ENCODE results near the gene PCDHB12.
"Not testable (repeated sequence)": the region's sequence is repeated elsewhere in the genome, so short reads cannot be mapped to it uniquely, and the experiment has no call there.

PCDHB12 gene

DNA sequence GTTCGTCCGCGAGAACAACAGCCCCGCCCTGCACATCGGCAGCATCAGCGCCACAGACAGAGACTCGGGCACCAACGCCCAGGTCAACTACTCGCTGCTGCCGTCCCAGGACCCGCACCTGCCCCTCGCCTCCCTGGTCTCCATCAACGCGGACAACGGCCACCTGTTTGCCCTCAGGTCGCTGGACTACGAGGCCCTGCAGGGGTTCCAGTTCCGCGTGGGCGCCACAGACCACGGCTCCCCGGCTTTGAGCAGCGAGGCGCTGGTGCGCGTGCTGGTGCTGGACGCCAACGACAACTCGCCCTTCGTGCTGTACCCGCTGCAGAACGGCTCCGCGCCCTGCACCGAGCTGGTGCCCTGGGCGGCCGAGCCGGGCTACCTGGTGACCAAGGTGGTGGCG, 1.8 kb downstream of the PCDHB12 start:
- not testable (repeated sequence) for DNase-seq (ENCODE audit: low spot score)

DNA sequence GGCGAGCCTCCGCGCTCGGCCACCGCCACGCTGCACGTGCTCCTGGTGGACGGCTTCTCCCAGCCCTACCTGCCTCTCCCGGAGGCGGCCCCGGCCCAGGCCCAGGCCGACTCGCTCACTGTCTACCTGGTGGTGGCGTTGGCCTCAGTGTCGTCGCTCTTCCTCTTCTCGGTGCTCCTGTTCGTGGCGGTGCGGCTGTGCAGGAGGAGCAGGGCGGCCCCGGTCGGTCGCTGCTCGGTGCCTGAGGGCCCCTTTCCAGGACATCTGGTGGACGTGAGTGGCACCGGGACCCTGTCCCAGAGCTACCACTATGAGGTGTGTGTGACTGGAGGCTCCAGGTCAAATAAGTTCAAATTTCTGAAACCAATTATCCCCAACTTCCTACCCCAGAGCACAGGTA, 2.3 kb downstream of the PCDHB12 start:
- DNase-seq (ENCODE audit: low spot score) = not testable (repeated sequence)

DNA sequence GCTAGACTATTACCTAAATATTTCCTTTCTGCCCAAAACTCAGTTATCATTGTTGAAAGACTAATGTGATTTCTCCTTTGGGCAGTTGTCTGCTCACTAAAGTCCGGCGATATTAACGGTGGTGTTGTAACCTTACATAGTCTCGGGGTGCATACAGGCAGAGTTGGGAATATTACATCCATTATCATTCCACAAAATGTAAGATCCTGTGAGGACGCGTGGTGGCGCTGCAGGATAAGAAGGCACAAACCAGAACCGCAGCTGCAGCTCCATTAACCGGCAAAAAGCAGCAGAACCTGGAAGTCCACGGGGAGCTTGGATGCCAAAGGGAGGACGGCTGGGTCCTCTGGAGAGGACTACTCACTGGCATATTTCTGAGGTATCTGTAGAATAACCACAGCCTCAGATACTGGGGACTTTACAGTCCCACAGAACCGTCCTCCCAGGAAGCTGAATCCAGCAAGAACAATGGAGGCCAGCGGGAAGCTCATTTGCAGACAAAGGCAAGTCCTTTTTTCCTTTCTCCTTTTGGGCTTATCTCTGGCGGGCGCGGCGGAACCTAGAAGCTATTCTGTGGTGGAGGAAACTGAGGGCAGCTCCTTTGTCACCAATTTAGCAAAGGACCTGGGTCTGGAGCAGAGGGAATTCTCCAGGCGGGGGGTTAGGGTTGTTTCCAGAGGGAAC, 5.3 kb downstream of the PCDHB12 start, which contains the start of gene PCDHB13:
TSS of gene PCDHB13 (plus strand) at position 264 of the 684 bp plus-strand sequence. CDS start at position 469, 205 bp downstream.
- peak; percentile 31 for DNase-seq (ENCODE audit: low spot score)

DNA sequence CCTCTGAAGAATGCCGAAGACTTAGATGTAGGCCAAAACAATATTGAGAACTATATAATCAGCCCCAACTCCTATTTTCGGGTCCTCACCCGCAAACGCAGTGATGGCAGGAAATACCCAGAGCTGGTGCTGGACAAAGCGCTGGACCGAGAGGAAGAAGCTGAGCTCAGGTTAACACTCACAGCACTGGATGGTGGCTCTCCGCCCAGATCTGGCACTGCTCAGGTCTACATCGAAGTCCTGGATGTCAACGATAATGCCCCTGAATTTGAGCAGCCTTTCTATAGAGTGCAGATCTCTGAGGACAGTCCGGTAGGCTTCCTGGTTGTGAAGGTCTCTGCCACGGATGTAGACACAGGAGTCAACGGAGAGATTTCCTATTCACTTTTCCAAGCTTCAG, 6.1 kb downstream of the PCDHB12 start:
- DNase-seq (ENCODE audit: low spot score) = not testable (repeated sequence)

GRCh38 chr5:141215504-141215903, 7.0 kb downstream of the PCDHB12 start:
- not testable (repeated sequence) for DNase-seq (ENCODE audit: low spot score)

- DNase-seq (ENCODE audit: low spot score) = not testable (repeated sequence)
Observed at GRCh38 chr5:141216035-141216434, 7.5 kb downstream of the PCDHB12 start.

DNA sequence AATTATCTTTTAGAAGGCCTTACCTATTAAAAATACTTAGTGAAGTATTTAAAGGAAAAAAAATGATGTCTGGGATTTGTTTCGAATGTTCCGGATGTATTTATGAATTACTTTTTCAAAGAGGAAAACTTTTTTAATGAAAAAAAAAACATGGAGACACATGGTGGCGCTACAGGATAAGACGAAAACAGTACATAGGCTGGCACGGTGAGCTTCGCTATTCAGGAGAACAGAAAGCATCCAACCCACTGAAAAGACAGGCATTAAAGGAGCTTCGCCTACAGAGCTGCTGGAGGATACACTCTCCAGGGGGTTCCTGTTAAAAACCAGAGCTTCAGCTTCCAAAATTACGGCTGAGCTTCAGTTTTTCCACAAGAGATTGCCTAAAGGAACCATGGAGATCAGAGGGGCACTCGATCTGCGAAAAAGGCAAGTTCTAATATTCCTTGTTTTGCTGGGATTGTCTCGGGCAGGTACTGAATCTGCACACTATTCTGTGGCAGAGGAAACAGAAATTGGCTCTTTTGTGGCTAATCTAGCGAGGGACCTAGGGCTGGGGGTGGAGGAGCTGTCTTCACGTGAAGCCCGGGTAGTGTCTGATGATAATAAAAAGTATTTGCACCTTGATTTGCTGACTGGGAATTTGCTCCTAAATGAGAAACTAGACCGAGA, 14.7 kb downstream of the PCDHB12 start, which contains the start of gene PCDHB14:
TSS of gene PCDHB14 (plus strand) at position 232 of the 672 bp plus-strand sequence. CDS start at position 395, 163 bp downstream.
- DNase-seq (ENCODE audit: low spot score) = peak; percentile 34

- not testable (repeated sequence) for DNase-seq (ENCODE audit: low spot score)
Observed at GRCh38 chr5:141224844-141225243, 16.3 kb downstream of the PCDHB12 start.

- not testable (repeated sequence) for DNase-seq (ENCODE audit: low spot score)
Observed at GRCh38 chr5:141225421-141225820, 16.9 kb downstream of the PCDHB12 start.

DNA sequence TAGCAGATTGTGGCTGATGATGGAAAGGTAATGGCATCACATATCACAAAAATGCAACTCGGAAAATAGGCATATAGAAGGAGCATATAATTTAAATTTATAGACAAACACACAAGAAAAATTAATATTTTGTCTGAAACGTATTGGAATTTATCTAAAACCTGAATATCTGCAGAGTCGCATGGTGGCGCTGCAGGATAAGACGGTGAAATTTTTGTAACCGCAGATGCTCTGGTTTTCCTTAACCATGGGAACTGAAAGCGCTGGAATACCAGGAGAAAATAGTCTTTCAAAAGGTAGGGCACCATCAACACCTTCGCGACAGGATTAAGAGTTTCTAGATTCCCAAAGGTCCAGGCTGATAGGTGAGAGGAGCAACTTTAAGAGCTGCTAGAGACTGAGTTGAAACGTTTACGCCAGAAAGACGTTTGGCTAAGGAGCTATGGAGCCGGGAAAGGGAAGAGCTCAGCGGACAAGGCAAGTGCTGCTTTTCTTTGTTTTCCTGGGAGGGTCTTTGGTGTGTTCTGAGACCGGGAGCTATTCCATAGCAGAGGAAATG, 25.7 kb downstream of the PCDHB12 start:
- no peak for DNase-seq (ENCODE audit: low spot score)

- DNase-seq (ENCODE audit: low spot score) = not testable (repeated sequence)
Observed at GRCh38 chr5:141235922-141236321, 27.4 kb downstream of the PCDHB12 start.

- no peak for DNase-seq (ENCODE audit: low spot score)
Observed at GRCh38 chr5:141236516-141237313, 28.2 kb downstream of the PCDHB12 start.

DNA sequence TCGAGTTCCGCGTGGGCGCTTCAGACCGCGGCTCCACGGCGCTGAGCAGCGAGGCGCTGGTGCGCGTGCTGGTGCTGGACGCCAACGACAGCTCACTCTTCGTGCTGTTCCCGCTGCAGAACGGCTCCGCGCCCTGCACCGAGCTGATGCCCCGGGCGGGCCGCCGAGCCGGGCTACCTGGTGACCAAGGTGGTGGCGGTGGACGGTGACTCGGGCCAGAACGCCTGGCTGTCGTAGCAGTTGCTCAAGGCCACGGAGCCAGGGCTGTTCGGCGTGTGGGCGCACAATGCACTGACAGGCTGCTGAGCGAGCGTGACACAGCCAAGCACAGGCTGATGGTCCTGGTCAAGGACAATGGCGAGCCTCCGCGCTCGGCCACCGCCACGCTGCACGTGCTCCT, 33.0 kb downstream of the PCDHB12 start:
- no peak for DNase-seq (ENCODE audit: low spot score)

DNA sequence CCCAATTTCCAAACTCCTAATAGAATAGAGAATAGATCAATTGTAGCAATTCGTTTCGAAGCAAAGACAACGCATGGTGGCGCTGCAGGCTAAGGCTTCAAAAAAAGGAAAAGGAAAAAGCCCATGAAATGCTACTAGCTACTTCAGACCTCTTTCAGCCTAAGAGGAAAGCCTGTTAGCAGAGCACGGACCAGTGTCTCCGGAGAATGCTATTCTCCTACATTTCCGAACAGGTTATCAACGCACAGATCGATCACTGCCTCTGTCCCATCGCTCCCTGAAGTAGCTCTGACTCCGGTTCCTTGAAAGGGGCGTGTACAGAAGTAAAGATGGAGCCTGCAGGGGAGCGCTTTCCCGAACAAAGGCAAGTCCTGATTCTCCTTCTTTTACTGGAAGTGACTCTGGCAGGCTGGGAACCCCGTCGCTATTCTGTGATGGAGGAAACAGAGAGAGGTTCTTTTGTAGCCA, 36.8 kb downstream of the PCDHB12 start, which contains the start of gene PCDHB15:
TSS of gene PCDHB15 (plus strand) at position 146 of the 468 bp plus-strand sequence. CDS start at position 330, 184 bp downstream.
- peak; percentile 12 for DNase-seq (ENCODE audit: low spot score)

- DNase-seq (ENCODE audit: low spot score) = not testable (repeated sequence)
Observed at GRCh38 chr5:141246971-141247370, 38.5 kb downstream of the PCDHB12 start.

GRCh38 chr5:141247434-141247833, 38.9 kb downstream of the PCDHB12 start:
- DNase-seq (ENCODE audit: low spot score) = not testable (repeated sequence)

DNA sequence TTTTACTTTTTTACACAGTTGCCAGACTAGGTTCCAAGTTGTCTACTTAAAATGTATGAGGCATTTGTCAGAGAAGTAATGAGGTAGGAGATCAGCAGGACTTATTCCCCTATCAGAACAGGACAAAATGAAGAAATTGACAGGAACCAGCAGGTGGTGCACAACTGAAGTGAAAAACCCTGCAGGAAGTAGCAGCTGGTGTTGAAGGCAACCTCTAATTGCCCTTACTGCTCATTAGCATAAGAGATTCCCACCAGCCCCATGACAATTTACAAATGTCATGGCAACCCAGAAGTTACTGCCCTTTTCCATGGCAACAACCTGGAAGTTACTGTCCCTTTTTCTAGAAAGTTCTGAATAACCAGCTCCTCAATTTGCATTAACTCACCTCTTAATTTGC, 42.1 kb downstream of the PCDHB12 start:
- DNase-seq (ENCODE audit: low spot score) = no peak

DNA sequence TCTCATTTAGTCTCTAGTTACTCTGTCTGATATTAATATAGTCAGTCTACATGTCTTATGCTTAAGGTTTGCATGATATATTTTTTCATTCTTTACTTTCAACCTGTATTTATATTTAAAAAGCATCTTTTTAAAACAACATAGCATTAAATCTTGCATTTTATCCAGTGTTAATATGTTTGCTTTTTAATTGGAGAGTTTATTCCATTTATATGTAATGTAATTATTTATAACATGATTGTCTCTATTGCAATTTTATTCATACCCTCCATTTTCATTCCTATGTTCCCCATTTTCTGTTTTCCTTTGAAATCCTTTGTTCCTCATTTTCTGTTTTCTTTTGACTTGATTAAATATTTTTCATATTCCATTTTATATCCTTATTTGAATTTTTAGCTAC, 49.9 kb downstream of the PCDHB12 start:
- DNase-seq (ENCODE audit: low spot score) = no peak

DNA sequence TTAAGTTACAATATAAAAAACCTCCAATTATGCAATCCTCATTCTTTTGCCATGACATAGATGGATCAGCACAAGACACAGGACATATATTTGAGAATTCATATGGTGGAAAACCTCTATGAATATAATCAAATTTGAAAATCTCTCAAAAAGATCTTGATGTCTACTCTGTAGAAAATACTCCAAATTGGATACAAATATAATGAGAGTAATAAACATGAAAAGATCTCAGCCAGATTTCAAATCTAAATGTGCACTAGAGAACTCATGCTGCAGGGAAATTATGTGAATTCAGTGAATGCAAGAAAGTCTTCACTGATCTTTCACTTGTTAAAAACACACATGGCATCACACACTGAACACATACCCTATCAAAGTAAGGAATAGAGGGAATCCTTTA, 50.4 kb downstream of the PCDHB12 start:
- no peak for DNase-seq (ENCODE audit: low spot score)

GRCh38 chr5:141260458-141261237, 52.1 kb downstream of the PCDHB12 start:
- peak; percentile 5 for DNase-seq (ENCODE audit: low spot score)

- DNase-seq (ENCODE audit: low spot score) = no peak
Observed at GRCh38 chr5:141261238-141261546, 52.7 kb downstream of the PCDHB12 start.

Measured in kidney tubule cell (primary cell).